NCI-H345 treated with DMSO at 0.1 percent for 48 hours (cell line): ENCODE measurements around the gene DENND1A.
"Not testable (repeated sequence)": the region's sequence is repeated elsewhere in the genome, so short reads cannot be mapped to it uniquely, and the experiment has no call there.

Experiments used
- DNase-seq: peaks from one replicate; lab custom pipeline; 2025; ENCODE audit not compliant: unreplicated experiment; lab: John Stamatoyannopoulos, UW

DENND1A gene

DNA sequence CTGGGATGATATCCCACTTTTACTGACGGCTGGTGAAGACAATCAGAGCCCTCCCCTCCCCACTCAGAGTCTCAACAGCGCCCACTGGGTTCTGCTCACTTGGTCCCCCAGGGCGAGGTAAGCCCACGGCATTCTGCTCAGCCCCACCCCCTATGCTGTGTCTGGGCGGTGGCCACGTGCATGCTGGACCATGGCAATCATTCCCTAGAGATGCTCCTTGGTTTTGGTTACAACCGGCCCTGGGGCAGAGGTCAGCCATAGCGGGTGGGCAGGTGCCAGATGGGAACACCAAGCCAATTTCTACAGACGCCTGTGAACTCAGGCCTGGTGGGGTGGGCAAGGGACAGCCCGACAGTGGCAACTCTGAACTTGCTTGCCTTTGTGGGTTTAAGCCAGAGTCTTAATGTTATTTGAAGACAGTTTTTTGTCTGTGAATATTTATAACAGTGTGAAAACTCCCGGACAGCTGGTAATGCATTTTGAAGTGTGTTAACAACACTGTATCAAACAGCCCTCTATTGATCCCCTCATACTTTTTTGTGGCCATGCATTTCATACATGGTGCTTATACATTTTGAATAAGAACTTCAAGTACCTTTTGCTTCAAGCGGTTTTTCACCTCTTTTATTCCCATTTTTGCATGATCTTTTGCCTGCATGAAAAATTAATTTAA, 479.7 kb downstream of the DENND1A start:
- DNase-seq: no peak

DNA sequence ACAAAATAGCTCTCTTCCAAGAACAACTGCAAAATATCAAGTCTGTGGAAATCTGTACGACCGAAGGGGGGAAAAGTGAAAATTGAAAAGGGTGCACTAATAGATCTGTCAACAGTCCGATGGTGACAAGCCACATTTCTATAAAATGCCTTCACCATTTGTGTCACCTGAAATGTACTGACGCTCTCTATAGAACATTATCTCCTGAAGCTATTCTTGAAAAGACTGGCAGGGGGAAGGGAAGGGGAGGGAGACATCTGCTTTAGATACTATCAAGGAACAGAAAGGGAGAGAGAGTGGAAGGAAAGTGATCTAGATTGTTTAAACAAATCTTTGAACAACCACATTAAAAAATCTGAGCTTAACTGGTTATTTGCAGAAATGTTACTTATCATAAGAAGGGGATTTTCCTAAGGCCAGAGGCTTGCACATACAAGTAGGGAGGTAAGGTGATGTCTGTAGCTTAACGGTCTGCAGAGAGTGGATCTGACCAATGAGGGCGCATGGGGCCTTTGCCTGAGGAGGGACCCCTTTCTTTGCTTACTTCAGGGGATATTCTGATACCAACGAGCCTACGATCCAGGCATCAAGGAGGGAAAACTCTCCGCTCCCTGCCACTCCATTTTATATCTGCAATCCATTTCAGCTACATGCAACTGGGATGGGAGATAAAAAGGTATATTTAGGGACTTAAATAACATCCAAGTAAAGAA, 481.8 kb downstream of the DENND1A start:
- DNase-seq: no peak

DNA sequence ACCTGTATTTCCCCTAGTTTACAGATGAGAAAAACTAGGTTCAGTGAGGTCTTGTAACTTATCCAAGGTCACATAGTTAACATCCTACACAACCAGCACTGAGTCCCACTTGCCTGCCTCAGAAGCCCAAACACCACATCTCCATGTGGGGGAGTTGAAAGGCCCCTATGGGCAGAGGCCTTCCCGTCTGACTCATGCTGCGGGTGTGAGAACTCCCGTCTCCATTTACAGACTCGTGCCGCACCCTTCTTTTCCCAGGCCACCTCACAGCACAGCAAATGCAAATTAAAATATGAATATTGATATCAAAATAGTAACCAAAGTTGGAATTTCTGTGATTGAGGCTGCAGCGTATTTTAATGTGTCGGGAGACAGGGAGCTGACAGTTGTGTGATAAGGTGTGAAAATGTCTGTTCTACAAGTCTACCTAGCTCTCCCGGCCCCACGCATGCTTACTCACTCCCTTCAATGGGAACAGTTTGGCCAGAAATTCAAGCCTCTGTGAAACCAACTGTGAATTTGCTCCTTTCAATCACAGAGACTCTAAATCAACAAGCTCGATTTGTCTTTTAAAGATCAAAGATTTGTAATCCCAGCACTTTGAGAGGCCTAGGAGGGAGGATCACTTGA, 483.8 kb downstream of the DENND1A start:
- no peak for DNase-seq

DNA sequence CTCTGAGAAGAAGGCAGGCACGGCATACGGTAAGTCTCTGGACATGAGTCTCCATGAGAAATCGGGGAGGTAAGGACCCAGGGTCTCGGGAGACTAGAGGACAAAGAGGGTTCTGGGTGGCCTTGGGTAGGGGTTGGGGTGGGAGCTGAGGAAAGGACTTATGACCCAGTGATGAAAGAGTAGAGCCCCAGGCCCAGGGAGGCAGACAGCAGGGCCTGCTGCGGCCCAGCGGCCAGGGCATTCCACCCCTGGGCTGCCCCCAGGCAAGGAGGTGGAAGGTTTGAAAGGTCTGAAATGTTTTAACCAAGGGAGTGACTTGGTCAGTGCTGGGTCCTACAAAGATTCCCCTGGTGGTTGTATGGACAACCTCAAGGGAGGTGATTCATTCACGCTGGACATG, 484.8 kb downstream of the DENND1A start:
- no peak for DNase-seq

GRCh38 chr9:123441769-123442168, 488.2 kb downstream of the DENND1A start:
- no peak for DNase-seq

- DNase-seq: no peak
Observed at GRCh38 chr9:123440256-123440655, 489.7 kb downstream of the DENND1A start.

- no peak for DNase-seq
Observed at GRCh38 chr9:123438821-123439220, 491.1 kb downstream of the DENND1A start.

DNA sequence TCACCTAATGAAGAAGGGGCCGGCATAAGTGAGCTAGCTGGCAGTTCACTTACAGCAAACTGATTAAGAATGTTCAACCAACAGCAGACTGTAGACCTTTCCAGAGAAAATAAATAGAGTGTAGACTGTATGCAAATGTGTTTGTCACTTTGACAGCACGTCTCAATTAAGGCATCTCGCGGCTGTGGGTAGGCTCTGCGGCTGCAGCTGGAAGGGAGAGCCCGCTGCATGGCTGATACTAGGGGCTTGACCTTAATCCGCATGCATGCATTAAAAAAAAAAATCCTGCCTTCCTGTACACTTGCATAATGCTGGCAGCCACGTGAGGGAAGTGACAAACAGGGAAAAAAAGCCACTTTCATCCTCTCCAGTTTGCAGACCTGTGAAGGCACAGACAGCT, 491.6 kb downstream of the DENND1A start:
- DNase-seq: no peak

DNA sequence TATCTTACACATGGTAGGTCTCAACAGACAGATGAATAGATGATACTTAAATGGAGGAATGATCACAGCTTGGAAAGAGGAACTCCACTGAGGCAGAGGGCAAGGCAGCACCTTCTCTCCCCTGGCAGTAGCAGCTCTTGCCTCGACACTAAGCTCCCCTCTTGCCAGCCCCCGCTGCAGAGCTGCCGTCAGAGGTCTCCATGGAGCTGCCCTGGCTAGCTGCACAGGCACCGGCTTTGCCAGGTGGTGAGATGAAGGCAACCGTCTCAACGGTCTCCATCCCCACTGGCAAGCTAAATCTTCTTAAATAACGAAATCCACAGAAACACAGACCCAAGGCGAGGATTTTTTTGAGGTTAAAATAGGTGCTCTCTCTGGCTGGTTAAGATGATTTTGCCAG, 492.7 kb downstream of the DENND1A start:
- no peak for DNase-seq

- DNase-seq: no peak
Observed at GRCh38 chr9:123435471-123435870, 494.5 kb downstream of the DENND1A start.

- DNase-seq: no peak
Observed at GRCh38 chr9:123434619-123435240, 495.2 kb downstream of the DENND1A start.

GRCh38 chr9:123432331-123433236, 497.3 kb downstream of the DENND1A start:
- DNase-seq: no peak

- DNase-seq: no peak
Observed at GRCh38 chr9:123431581-123431980, 498.3 kb downstream of the DENND1A start.

- DNase-seq: not testable (repeated sequence)
Observed at GRCh38 chr9:123428450-123428849, 501.5 kb downstream of the DENND1A start.

GRCh38 chr9:123426406-123426805, 503.5 kb downstream of the DENND1A start:
- DNase-seq: no peak

DNA sequence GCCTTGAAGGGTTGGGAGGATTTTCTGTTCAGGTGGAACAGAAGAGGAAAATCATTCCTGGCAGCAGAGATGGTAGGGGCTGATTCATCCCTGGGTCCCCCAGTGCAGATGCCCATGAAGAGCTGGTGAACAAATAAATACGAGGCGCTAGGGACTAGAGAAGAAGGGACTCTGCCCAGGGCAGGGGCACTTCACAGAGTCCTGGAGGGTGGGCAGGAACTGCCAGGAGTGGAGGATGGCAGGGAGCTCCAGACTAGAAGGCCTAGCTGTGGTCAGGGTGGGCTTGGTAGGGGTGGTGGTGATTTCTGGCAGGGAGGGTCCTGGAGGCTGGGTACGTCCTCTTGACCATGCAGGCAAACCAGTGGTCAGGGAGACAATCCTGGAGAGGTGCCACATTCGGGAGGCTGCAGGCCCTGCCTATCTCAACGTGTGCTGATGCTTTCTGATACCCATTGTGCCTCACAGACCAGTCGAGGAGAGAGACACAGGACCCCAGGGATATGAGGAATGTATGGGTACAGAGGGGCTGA, 504.0 kb downstream of the DENND1A start:
- DNase-seq: no peak

GRCh38 chr9:123425261-123425821, 504.6 kb downstream of the DENND1A start:
- DNase-seq: no peak

DNA sequence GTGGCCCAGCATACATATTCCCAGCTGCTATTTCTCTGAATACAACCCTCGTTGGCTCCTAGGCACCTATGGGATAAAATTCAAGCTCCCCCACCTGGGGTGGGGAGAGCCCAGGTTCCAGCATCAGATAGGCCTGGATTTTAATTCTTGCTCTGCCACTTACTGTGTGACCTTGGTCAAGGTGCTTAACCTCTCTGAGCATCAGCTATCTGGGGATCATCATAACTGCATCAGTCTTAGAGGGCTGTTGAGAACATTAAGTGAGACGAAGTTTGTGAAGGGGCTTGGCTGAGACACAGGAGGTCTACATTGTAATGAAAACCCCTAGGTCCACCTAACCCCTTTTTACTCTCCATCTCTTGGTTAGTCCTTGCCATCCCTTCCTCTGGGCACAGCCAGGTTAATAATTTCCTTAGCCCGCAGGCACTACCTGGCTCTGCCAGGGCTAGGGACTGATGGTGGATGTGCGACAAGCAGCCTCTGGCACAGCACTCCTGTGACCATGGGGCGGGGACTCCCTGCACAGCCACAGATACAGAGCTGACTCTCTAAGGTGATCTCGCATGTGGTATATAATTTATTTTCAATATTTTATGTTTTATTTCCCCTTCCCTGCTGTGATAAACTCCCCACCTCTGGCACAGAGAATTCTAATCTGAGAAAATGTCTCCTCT, 505.2 kb downstream of the DENND1A start:
- no peak for DNase-seq

GRCh38 chr9:123424131-123424530, 505.8 kb downstream of the DENND1A start:
- no peak for DNase-seq

- no peak for DNase-seq
Observed at GRCh38 chr9:123423311-123423640, 506.6 kb downstream of the DENND1A start.
